Endothelial cell of hepatic sinusoid (primary cell): ENCODE measurements around the gene PBX1.

Experiments
- in situ Hi-C: cut with HindIII; loops from 2 replicates; pipeline ENCODE4 v1.10.0; 2017; ENCODE audit warnings: low sequenced_read_pairs

The PBX1 gene

GRCh38 chr1:164660775-164661174 is 101.8 kb downstream of the PBX1 start:
- in situ Hi-C loops, result no loop called here

GRCh38 chr1:164662462-164662861 is 103.5 kb downstream of the PBX1 start:
- in situ Hi-C loops, result no loop called here

- in situ Hi-C loops, result no loop called here
These were observed 104.0 kb downstream of the PBX1 start for GRCh38 chr1:164662955-164663354.

- in situ Hi-C loops, result no loop called here
These were observed 105.1 kb downstream of the PBX1 start for GRCh38 chr1:164664127-164664526.

- in situ Hi-C loops, result no loop called here
These were observed 108.0 kb downstream of the PBX1 start for GRCh38 chr1:164667001-164667400.

GRCh38 chr1:164667600-164667999 is 108.6 kb downstream of the PBX1 start:
- in situ Hi-C loops, result no loop called here

- in situ Hi-C loops, result no loop called here
These were observed 109.8 kb downstream of the PBX1 start for GRCh38 chr1:164668491-164669400.

GRCh38 chr1:164670026-164670425 is 111.0 kb downstream of the PBX1 start:
- in situ Hi-C loops, result no loop called here

GRCh38 chr1:164670786-164671185 is 111.8 kb downstream of the PBX1 start:
- in situ Hi-C loops, result no loop called here

- in situ Hi-C loops, result no loop called here
These were observed 112.5 kb downstream of the PBX1 start for GRCh38 chr1:164671323-164671965.

GRCh38 chr1:164671966-164672571 is 113.1 kb downstream of the PBX1 start:
- in situ Hi-C loops, result no loop called here

GRCh38 chr1:164672588-164672987 is 113.6 kb downstream of the PBX1 start:
- in situ Hi-C loops, result no loop called here

GRCh38 chr1:164673584-164674214 is 114.7 kb downstream of the PBX1 start:
- in situ Hi-C loops, result no loop called here

GRCh38 chr1:164675342-164675904 is 116.4 kb downstream of the PBX1 start:
- in situ Hi-C loops, result no loop called here

- in situ Hi-C loops, result no loop called here
These were observed 119.2 kb downstream of the PBX1 start for GRCh38 chr1:164678136-164678700.

- in situ Hi-C loops, result no loop called here
These were observed 123.6 kb downstream of the PBX1 start for GRCh38 chr1:164682570-164682969.

- in situ Hi-C loops, result no loop called here
These were observed 124.3 kb downstream of the PBX1 start for GRCh38 chr1:164683235-164683634.

- in situ Hi-C loops, result no loop called here
These were observed 126.5 kb downstream of the PBX1 start for GRCh38 chr1:164685266-164686035.

- in situ Hi-C loops, result no loop called here
These were observed 128.8 kb downstream of the PBX1 start for GRCh38 chr1:164687777-164688176.

- in situ Hi-C loops, result no loop called here
These were observed 129.8 kb downstream of the PBX1 start for GRCh38 chr1:164688791-164689190.
